Lung (tissue), 12 donors: ENCODE data around the gene MRM2. TPM values are rescaled to one million over a fixed set of nuclear protein-coding genes. Genes with fewer than 3 reads are reported as not detected.

Experiments
- ATAC-seq: fragments of 200-7000 bp; cut with Tn5 transposase; one replicate; pipeline ENCODE4 v1.9.1; 2020; ENCODE audit warnings: moderate number of reproducible peaks; ENCODE audit not compliant: insufficient read depth, low FRiP score
- DNase-seq, 3 donors: peaks; one replicate each; pipeline ENCODE4 v3.0.0-alpha.2; 2013 to 2017
- H3K27ac ChIP-seq, 2 donors: one replicate each; pipeline ENCODE4 v1.5.1; 2013; ENCODE audit warnings: mild to moderate bottlenecking in 2 of 2, moderate library complexity in 2 of 2, control low read depth in 1 of 2, inconsistent platforms in 1 of 2, low read depth in 1 of 2, low read length in 1 of 2
- H3K27me3 ChIP-seq, 3 donors: one replicate each; pipeline ENCODE4 v1.5.1; 2013; ENCODE audit warnings: low read length in 2 of 3; ENCODE audit not compliant: control insufficient read depth in 3 of 3, insufficient read depth in 3 of 3
- H3K36me3 ChIP-seq, 4 donors: one replicate each; pipeline ENCODE4 v1.5.1; 2013; ENCODE audit warnings: low read length in 4 of 4, mild to moderate bottlenecking in 1 of 4, moderate library complexity in 1 of 4; ENCODE audit not compliant: control insufficient read depth in 4 of 4, insufficient read depth in 4 of 4
- H3K4me1 ChIP-seq, 5 donors: one replicate each; pipeline ENCODE4 v1.5.1; 2013; ENCODE audit warnings: low read length in 5 of 5, mild to moderate bottlenecking in 2 of 5, moderate library complexity in 1 of 5; ENCODE audit not compliant: control insufficient read depth in 5 of 5, insufficient read depth in 5 of 5
- H3K4me3 ChIP-seq: one replicate; pipeline ENCODE4 v1.5.1; 2013; ENCODE audit warnings: mild to moderate bottlenecking, control low read depth, moderate library complexity
- H3K9ac ChIP-seq, 2 donors: one replicate each; pipeline ENCODE4 v1.5.1; 2013; ENCODE audit warnings: low read length in 2 of 2, control low read depth in 1 of 2; ENCODE audit not compliant: insufficient read depth in 1 of 2
- H3K9me3 ChIP-seq, 4 donors: one replicate each; pipeline ENCODE4 v1.5.1; 2013; ENCODE audit warnings: low read length in 3 of 4, mild to moderate bottlenecking in 1 of 4, moderate library complexity in 1 of 4; ENCODE audit not compliant: control insufficient read depth in 4 of 4, insufficient read depth in 3 of 4
- CTCF ChIP-seq: IDR thresholded peaks from 2 replicates; pipeline ENCODE4 v1.5.1; 2012; ENCODE audit warnings: mild to moderate bottlenecking; ENCODE audit errors: control extremely low read depth, extremely low read depth
- WGBS, 2 donors: extraction: QIAGEN DNeasy Blood & Tissue Kit; methylation state at CpG; one replicate each; pipeline ENCODE4 v1.1.7; 2013; 5-methylcytosine and 5-hydroxymethylcytosine counted together
- polyA plus RNA-seq, 2 donors: library from polyadenylated mRNA; stranded (reverse); fragments of 200-250 nt; gene quantifications; one replicate each; pipeline ENCODE4 v1.2.1, GENCODE V29; 2013
- total RNA-seq, 2 donors: library from RNA; depleted of rRNA in 1 of 2; stranded (reverse); fragments of >200 nt in 1 of 2; gene quantifications; one replicate each; pipeline ENCODE4 v1.2.1, GENCODE V29; 2014 to 2021
- donor health status: control.
- donor health status: control.
- donor health status: Bipolar disorder and iron deficiency.
- donor health status: healthy.
- donor health status: DM: yes; HTN: yes; CAD: no.

MRM2 gene
- total and polyA plus RNA-seq, 4 donors: 18.7 to 25.5 (median 23.1) TPM

- H3K4me3 ChIP-seq: no peak overlapping the region
- DNase-seq (no peak), ATAC-seq (no peak)
- H3K36me3 ChIP-seq: peaks cover 0 to 74% (median 33%) of the 10 kb centered on the region in 4 donors
- 91 to 95% methylated on average over 17 of the region's 17 CpGs for WGBS, 2 donors
- no peak for TF ChIP-seq CTCF
- H3K27me3 ChIP-seq: no peaks in the 10 kb centered on the region
- H3K9me3 ChIP-seq: no peaks in the 10 kb centered on the region
- peaks cover 0 to 7% (median 0%) of the 10 kb centered on the region in 5 donors for H3K4me1 ChIP-seq
- no peak overlapping the region for H3K27ac ChIP-seq
- no peak overlapping the region for H3K9ac ChIP-seq
Observed at GRCh38 chr7:2220954-2221353, 21.1 kb downstream of the MRM2 start.

- H3K36me3 ChIP-seq: peaks cover 3 to 78% (median 34%) of the 10 kb centered on the region in 4 donors
- peaks cover 0 to 3% (median 0%) of the 10 kb centered on the region in 4 donors for H3K9me3 ChIP-seq
- no peak overlapping the region for H3K9ac ChIP-seq
- no peak overlapping the region for H3K4me3 ChIP-seq
- TF ChIP-seq CTCF: no peak
- WGBS, 2 donors: 87 to 97% methylated on average over 16 of the region's 16 CpGs
- no peaks in the 10 kb centered on the region for H3K27me3 ChIP-seq
- H3K27ac ChIP-seq: no peak overlapping the region
- ATAC-seq (no peak), DNase-seq (no peak)
- peaks cover 0 to 7% (median 0%) of the 10 kb centered on the region in 5 donors for H3K4me1 ChIP-seq
Observed at GRCh38 chr7:2220506-2220905, 21.5 kb downstream of the MRM2 start.

GRCh38 chr7:2220030-2220429, 22.0 kb downstream of the MRM2 start:
- Histone ChIP-seq H3K27ac (no peak overlapping the region), H3K4me1 (peaks cover 0 to 7% (median 0%) of the 10 kb centered on the region in 5 donors), H3K27me3 (no peaks in the 10 kb centered on the region), H3K4me3 (no peak overlapping the region), H3K9me3 (peaks cover 0 to 4% (median 0%) of the 10 kb centered on the region in 4 donors), H3K9ac (no peak overlapping the region), H3K36me3 (peaks cover 4 to 78% (median 34%) of the 10 kb centered on the region in 4 donors)
- no peak for ATAC-seq
- no peak for TF ChIP-seq CTCF
- DNase-seq: no peak
- 94 to 96% methylated on average over 19 of the region's 19 CpGs for WGBS, 2 donors

GRCh38 chr7:2219606-2220005, 22.4 kb downstream of the MRM2 start:
- H3K9me3 ChIP-seq: peaks cover 0 to 4% (median 0%) of the 10 kb centered on the region in 4 donors
- no peaks in the 10 kb centered on the region for H3K27me3 ChIP-seq
- H3K27ac ChIP-seq: no peak overlapping the region
- peaks cover 4 to 76% (median 32%) of the 10 kb centered on the region in 4 donors for H3K36me3 ChIP-seq
- H3K9ac ChIP-seq: no peak overlapping the region
- H3K4me1 ChIP-seq: peaks cover 0 to 4% (median 0%) of the 10 kb centered on the region in 5 donors
- DNase-seq (no peak), ATAC-seq (no peak)
- TF ChIP-seq CTCF: no peak
- 93 to 97% methylated on average over 8 of the region's 8 CpGs for WGBS, 2 donors
- H3K4me3 ChIP-seq: no peak overlapping the region
